Measurements from ENCODE around the gene PEX16.

The PEX16 gene

GRCh38 chr11:45917623-45918330 is at the start of gene PEX16:
Gene PEX16 (minus strand): TSS chr11:45917877. CDS start chr11:45917811, 66 bp downstream.
- DNase-seq (ENCODE audit: low read depth in 3 of 3) = peak; percentile 90 to 94 (median 91)

GRCh38 chr11:45964911-45965389 is 47.3 kb upstream of the PEX16 start:
- DNase-seq (ENCODE audit: low read depth in 3 of 3) = peak; percentile 11 to 41 (median 29)

GRCh38 chr11:45961751-45962240 is 44.1 kb upstream of the PEX16 start:
- DNase-seq (ENCODE audit: low read depth in 3 of 3) = no peak

- no peak for DNase-seq (ENCODE audit: low read depth in 3 of 3)
These were observed 42.9 kb upstream of the PEX16 start for GRCh38 chr11:45960387-45961095.

GRCh38 chr11:45959851-45960250 is 42.2 kb upstream of the PEX16 start:
- DNase-seq (ENCODE audit: low read depth in 3 of 3) = no peak

- no peak for DNase-seq (ENCODE audit: low read depth in 3 of 3)
These were observed 32.3 kb upstream of the PEX16 start for GRCh38 chr11:45949992-45950407.

- DNase-seq (ENCODE audit: low read depth in 3 of 3) = no peak
These were observed 30.7 kb upstream of the PEX16 start for GRCh38 chr11:45948356-45948755.

- DNase-seq (ENCODE audit: low read depth in 3 of 3) = no peak
These were observed 30.2 kb upstream of the PEX16 start for GRCh38 chr11:45947885-45948284.

- no peak for DNase-seq (ENCODE audit: low read depth in 3 of 3)
These were observed 27.8 kb upstream of the PEX16 start for GRCh38 chr11:45945397-45945999.

GRCh38 chr11:45942381-45942780 is 24.7 kb upstream of the PEX16 start:
- no peak for DNase-seq (ENCODE audit: low read depth in 3 of 3)

- no peak for DNase-seq (ENCODE audit: low read depth in 3 of 3)
These were observed 23.6 kb upstream of the PEX16 start for GRCh38 chr11:45941285-45941684.

- no peak for DNase-seq (ENCODE audit: low read depth in 3 of 3)
These were observed 22.2 kb upstream of the PEX16 start for GRCh38 chr11:45939836-45940235.

GRCh38 chr11:45937916-45938315 is 20.2 kb upstream of the PEX16 start:
- no peak for DNase-seq (ENCODE audit: low read depth in 3 of 3)

GRCh38 chr11:45936511-45937054 is 18.9 kb upstream of the PEX16 start:
- no peak for DNase-seq (ENCODE audit: low read depth in 3 of 3)

GRCh38 chr11:45935349-45936064 is 17.8 kb upstream of the PEX16 start:
- DNase-seq (ENCODE audit: low read depth in 3 of 3) = no peak

GRCh38 chr11:45934580-45935318 is 17.1 kb upstream of the PEX16 start:
- DNase-seq (ENCODE audit: low read depth in 3 of 3) = no peak

GRCh38 chr11:45933846-45934579 is 16.3 kb upstream of the PEX16 start:
- DNase-seq (ENCODE audit: low read depth in 3 of 3) = no peak

GRCh38 chr11:45933131-45933831 is 15.6 kb upstream of the PEX16 start:
- DNase-seq (ENCODE audit: low read depth in 3 of 3) = no peak

GRCh38 chr11:45932217-45932616 is 14.5 kb upstream of the PEX16 start:
- no peak for DNase-seq (ENCODE audit: low read depth in 3 of 3)

GRCh38 chr11:45931739-45932138 is 14.1 kb upstream of the PEX16 start:
- no peak for DNase-seq (ENCODE audit: low read depth in 3 of 3)

Data from stimulated activated CD4-positive, alpha-beta T cell treated with anti-CD3 and anti-CD28 coated beads, TNF-alpha, amount 100 ng/mL, for 24 hours (primary cell).